RKO (cell line): ENCODE measurements around the gene ZNF732.
"Not testable (repeated sequence)": the region's sequence is repeated elsewhere in the genome, so short reads cannot be mapped to it uniquely, and the experiment has no call there.

Experiments
- DNase-seq: peaks from one replicate; pipeline ENCODE4 v3.0.0-alpha.2; 2016; ENCODE audit warnings: low spot score

ZNF732 gene

DNA sequence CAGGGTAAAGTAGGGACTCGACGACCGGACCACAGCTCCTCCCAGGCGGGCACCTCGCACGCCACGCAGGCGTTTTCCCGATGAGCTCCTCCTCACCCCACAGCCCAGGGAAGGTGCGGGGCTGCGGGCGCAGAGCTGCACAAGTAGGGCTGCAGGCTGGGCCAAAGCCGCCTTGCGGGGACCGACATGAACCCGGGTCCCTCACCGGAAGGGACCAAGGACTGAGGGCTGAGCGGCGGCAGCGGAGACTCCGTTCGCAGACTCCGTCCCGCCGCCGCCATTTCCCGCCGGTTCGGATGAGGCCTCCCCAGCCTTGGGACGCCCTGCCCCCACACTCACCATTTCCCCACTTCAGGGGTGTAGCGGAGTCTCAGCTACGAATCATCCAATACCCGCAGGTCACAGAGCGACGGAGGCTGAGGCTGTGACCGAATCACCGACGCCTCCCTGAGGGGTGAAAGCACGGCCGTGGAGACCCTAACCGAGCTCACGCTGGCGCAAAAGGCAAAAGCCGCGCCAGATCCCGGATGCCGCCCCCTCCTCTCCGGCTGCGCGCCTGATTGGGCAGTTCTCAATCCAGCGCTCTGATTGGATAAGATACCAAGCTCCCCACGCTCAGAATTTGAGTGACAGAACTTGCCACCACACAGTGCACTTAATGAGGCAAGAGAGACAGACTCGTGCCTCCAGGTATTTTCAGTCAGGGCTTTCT lies at the start of gene ZNF732:
Gene ZNF732, minus strand, starts transcription at position 506 of the 712 bp plus-strand sequence. Its CDS starts 164 bp downstream, at position 342.
- no peak for DNase-seq

DNA sequence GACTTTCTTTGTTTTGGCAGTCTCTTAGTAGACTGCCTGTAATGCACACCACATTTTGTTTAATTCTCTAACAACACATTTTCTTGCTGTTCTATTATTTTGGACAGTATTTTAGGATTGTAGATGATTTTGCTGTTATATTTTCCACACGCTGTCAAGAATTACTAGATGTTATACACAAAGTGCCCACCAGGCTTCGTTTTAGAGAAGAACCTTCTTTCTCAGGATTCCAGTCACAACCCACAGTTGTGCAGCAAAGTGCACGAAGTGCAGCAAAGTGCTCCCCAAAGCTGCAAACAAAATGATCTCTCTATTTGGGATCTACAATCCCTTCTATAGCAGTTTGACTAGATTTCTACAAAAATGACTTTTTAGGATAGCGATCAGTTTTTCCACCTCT lies 34.7 kb upstream of the ZNF732 start:
- peak; percentile 38 for DNase-seq

DNA sequence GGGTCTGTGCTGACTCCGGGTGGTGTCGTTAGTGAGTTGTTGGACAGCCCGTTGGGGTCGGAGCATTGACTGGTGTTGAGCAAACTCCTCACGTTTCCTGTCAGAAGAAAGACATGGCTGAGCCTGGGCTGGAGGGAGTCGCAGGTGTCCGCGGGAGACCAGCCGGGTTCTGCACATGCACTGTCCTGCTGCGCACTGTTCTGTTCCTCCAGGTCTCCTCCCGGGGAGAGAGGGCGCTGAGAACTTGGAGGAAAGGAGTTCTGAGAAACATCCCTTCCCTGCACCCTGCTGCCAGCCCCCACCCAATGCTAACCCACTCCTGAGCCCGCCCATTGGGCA lies 33.5 kb upstream of the ZNF732 start:
- DNase-seq = no peak

DNA sequence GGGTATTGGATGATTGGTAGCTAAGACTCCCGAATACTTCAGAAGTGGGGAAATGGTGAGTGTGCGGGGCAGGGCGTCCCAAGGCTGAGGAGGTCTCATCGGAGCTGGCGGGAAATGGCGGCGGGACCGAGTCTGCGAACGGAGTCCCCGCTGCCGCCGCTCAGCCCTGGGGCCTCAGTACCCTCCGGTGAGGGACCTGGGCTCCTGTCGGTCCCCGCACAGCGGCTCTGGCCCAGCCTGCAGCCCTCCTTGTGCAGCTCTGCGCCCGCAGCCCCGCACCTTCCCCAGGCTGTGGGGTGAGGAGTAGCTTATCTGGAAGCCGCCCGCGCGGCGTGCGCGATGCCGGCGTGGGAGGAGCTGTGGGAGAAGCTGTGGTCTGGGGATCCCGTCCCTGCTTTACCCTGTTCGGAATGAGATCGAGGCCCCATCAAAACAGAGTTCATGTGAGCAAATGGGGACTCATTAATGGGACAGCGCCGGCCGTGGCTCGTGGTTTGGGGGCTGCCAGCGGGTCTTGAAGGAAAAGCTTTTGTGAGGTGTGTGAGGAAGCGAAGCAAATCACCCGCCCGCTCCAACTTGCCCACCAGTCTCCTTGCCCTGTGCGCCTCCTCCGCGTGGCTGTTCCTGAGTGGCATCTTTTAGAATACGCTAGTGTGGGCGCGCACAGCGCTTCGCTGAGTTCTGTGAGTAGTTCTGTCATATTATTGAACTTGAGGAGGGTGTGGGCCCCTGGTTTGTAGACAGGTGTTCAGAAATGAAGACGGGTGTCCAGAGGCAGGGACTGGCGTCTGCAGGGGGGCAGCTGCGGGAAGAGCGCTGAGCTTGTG lies 32.9 kb upstream of the ZNF732 start:
- no peak for DNase-seq

DNA sequence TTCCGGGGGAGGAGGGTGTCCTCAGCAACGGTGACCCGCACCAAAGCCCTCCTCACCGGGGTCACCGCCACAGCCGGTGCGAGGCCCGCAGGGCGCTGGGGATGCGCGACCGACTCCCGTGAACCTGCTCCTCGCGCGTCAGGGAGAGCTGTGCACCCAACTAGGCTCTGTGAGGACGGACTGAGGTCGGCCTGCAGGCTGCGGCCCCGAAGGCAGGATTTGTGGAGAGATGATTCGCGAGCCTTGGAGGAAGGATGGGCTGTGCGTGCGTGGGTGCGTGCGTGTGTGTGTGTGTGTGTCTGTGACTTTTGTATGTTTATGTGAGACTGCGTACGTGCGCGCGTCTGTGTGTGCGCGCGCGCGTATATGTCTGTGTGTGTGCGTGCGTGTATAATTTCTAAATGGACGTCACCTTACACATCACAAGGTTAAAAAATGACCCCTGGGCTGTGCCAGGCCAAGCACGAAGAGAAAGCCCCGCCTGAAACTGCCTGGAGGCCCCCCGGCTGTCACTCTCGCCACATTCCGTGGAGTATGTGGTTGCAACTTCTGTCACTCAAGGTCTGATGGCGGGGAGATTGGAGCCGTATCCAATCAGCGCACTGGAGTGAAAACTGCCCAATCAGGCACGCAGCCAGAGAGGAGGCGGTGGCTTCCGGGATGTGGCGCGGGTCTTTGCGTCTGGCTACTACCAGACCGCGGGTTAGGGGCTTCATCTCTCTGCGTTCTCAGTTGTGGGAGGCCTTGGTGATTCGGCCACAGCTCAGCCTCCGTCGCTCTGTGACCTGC lies 32.1 kb upstream of the ZNF732 start, which contains the start of gene ZNF141:
Gene ZNF141, plus strand, starts transcription at position 672 of the 789 bp plus-strand sequence. CDS start 170 bp downstream, outside the sequence.
- DNase-seq = no peak

DNA sequence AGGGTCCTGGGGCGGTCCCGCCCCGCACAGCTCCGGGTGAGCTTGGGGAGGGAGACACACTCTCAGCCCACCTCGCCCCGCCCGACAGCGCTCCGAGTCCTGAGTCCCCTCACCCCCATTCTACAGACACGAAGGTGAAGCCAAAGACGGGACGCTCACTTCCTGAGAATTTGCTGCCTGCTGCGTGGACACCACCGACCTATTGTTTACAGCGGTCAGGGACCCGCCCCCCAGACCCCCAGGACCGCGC lies 31.5 kb upstream of the ZNF732 start:
- DNase-seq = no peak

DNA sequence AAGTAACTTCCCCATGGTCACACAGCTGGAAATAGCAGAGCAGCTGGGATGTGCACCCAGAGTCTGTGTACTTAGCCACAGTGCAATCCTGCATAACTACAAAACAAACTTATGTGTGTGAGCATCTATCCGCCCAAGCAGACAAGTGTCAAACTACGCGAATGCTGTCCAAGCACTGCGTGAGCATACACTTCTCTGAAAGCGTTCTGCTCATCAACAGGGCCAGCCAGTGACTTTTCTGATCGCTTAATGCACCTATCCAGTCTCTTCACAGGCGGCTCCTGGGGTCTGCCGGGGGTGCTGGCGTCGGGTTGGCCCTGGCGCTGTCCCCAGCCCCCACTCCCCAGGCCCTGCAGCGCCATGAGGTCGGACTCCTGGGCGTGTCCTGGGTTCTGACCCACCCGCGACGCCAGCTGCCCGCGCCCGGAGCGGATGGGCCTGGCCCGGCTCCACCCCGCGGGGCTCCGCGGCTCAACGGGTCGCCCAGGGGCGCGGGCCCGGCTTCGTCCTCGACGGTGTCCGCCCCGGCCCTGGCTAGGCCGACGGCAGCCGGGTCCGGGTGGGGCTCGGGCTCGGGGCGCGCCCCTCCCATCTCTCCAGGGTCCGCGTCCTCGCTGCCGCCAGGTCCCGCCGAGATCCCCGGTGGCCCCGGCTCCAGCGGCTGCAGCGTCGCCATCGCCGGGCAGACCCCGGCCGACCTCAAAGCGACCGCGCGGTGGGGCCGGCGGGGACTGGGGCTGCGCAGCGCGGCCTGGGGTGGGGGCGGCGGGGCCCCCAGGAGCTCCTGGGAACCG lies 31.0 kb upstream of the ZNF732 start:
- DNase-seq = no peak

DNA sequence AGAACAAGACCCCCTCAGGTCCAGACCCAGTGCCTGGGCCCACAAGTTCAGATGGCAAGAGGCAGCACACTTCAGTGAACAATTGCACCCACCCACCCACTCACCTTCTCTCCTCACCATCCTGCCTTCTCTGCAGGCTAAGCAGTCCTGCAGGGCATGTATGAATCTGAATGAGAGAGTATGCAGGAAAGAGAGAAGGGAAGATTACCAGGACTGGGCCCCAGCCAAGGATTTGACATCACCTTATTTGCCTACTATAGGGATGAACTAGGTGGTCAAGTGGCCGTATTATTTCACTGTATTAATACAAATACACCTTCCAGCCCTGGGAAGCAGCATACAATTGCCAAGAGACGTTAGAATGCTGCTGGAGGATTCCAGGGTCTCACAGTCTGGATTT lies 30.2 kb upstream of the ZNF732 start:
- DNase-seq = no peak

DNA sequence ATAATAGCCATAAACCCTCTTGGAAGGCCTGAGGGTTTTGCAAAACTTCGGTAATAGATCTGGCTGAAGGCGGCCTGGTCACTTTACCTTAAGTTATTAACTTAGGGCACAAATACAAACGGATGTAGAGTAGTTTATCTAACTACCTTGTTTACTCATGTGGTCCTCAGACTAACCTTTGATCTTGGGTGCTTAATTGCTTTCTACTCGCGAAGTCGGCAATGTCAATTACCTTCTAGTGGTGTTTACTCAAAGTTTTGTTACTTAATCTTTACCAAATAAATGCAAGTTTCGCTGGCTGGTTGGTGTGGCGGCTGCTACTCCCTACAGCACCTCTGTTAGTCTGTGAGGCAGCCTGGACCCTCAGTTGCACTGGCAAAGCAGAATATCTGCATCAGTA lies 23.5 kb upstream of the ZNF732 start:
- no peak for DNase-seq

DNA sequence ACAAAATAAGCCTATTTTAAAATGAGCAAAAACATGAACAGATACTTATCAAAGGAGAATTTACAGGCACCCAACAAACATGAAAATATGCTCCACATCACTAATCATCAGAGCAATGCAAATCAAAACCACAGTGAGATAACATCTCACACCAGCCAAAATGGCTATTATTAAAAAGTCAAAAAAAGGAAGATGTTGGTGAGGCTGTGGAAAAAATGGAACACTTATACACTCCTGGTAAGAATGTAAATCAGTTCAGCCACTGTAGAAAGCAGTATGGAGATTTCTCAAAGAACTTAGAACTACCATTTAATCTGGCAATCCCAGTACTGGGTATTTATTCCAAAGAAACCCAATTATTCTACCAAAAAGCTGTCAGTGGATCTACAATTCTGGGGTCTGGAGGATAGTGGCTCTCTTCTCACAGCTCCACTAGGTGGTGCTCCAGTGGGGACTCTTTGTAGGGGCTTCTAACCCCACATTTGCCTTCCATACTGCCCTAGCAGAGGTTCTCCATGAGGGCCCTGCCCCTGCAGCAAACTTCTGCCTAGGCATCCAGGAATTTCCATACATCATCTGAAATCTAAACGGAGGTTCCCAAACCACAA lies 9.1 kb upstream of the ZNF732 start:
- DNase-seq = no peak

DNA sequence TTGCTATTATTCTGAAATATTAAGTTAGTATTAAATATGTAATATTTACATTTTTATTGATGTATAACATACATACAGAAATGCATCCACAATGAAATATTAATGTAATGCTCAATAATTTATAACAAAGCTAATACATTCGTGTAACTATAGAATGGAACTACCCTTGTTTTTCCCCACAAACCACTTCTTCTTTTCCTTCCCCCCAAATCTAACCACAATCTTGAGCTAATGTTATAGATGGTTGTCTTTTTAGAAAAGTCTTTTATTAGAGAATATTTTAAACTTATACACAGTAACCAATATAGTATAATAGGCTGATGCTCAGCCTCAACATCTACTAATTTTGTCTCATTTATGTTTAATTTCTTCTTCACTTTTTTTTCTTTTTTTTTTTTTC lies 4.5 kb upstream of the ZNF732 start:
- no peak for DNase-seq

DNA sequence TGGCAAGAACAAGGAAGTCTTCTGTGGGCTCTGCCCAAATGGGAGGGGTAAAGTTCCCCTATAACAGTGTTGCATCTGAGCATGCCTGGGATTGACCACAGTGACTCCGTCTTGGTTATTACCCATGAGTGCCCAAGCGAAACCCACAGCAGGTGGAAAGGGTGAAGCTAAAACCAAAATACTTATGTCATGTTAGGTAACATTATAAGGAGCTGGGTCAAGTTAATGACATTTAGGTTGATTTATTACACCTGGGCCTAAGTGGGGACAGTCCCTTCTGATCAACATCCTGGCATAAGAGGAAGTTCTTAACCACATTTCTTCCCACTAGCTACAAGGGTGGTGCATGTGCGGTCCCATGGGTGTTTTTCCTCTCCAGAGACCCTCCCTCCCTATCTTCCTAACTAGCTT lies 1.3 kb upstream of the ZNF732 start:
- DNase-seq = no peak

DNA sequence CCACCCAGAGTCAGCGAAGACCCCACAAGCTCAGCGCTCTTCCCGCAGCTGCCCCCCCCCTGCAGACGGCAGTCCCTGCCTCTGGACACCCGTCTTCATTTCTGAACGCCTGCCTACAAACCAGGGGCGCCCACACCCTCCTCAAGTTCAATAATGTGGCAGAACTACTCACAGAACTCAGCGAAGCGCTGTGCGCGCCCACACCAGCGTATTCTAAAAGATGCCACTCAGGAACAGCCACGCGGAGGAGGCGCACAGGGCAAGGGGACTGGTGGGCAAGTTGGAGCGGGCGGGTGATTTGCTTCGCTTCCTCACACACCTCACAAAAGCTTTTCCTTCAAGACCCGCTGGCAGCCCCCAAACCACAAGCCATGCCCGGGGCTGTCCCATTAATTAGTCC lies 758 bp downstream of the ZNF732 start:
- not testable (repeated sequence) for DNase-seq

DNA sequence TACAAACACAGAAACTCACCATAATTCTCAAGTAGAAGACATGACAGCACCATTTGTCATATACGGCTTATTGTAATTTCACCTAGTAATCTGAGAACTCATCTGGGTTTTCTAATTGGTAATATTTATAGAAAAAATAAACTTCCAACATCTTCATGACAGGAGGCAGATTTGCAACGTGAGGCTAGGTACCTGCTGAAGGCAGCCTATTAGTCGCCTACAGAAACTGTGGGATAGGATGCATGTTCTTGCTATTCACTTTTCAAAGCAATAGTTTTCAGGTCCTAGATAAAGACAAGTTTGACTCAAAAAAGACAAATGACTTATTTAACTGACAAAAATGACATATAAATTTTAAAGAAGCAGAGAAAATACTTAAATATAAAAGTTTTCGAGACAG lies 2.9 kb downstream of the ZNF732 start:
- no peak for DNase-seq

DNA sequence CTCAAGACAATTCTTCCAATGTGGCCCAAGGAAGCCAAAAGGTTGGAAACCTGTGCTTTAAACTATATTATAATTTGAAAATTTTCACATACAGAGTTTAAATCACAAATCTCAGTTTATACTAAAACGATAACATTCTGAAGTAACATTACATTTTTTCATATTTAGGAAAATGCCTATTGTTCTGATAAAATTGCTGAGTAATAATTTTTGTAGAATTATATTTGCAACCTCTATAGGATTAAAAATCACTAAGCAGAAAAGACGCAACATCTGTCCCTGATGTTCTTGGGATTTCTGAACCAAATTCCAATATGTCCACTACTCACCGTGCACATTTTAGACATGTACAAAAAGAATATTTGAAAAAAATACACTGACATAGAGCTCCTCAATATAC lies 10.5 kb downstream of the ZNF732 start:
- no peak for DNase-seq

DNA sequence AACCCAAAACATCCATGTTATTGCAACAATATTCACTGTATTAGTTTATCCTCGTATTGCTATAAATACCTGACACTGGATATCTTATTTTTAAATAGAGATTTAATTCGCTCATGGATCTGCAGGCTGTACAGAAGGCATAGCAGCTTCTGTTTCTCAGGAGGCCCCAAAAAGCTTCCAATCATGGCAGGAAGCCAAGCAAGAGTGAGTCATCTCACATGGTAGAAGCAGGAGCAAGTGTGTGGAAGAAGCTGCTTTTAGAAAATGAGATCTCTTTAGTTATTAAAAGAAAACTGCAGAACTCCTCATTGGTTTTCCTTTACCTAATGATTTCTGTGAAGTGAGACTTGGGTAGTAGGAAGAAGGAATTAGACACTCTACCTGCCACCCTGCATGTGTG lies 16.4 kb downstream of the ZNF732 start:
- DNase-seq = peak; percentile 72

DNA sequence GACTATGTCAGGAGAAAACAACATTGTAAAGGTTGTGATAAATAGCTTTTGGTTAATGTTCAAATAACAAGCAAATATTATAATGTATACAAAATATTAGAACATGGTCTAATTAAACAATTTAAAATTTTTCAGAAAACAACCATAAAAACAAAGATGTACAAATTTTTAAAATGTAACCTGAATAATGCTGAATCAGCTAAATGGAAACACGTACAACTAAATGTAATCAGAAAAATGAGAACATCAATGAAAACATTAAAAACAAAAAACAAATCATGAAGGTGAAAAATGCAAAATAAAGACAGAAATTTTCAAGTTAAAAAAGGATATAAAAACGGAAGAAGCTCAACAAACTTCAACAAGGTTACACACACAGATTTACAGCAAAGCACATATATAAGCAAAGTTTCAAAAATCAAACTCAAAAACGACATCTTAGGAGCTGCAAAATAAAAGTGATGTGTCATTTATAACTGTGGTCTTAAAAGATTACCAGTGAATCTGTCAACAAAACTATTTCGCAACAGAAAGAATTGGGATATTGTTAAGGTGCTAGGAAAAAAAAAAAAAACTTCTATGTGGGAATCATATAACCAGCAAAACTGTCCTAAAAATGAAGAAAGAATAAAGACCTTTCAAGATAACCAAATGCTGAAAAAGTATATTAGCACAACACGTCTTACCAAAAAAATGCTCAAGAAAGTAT lies 31.8 kb downstream of the ZNF732 start:
- DNase-seq = no peak

DNA sequence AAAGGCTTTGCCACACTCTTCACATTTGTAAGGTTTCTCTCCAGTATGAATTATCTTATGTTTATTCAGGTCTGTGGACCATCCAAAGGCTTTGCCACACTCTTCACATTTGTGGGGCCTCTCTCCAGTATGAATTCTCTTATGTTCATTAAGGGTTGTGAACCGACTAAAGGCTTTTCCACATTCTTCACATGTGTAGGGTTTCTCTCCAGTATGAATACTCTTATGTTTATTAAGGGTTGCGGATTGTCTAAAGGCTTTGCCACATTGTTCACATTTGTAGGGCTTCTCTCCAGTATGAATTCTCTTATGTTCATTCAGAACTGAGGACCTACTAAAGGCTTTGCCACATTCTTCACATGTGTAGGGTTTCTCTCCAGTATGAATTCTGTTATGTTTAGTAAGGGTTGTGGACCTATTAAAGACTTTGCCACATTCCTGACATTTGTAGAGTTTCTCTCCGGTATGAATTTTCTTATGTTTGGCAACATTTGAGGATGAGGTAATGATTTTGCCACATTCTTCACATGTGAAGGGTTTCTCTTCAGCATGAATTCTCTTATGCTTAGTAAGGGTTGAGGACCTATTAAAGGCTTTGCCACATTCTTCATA lies 33.7 kb downstream of the ZNF732 start:
- DNase-seq = no peak

DNA sequence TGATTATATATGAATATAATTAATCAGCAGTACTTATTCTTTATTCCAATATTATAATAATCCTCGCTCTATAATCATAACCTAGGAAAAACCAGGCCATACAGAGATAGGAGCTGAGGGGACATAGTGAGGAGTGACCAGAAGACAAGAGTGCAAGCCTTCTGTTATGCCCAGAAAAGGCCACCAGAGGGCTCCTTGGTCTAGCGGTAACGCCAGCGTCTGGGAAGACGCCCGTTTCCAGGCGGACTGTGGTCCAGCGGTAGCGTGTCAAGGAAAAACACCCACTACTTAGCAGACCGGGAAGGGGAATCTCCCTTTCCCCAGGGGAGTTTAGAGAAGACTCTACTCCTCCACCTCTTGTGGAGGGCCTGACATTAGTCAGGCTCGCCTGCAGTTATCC lies 46.0 kb downstream of the ZNF732 start:
- DNase-seq = peak; percentile 64

DNA sequence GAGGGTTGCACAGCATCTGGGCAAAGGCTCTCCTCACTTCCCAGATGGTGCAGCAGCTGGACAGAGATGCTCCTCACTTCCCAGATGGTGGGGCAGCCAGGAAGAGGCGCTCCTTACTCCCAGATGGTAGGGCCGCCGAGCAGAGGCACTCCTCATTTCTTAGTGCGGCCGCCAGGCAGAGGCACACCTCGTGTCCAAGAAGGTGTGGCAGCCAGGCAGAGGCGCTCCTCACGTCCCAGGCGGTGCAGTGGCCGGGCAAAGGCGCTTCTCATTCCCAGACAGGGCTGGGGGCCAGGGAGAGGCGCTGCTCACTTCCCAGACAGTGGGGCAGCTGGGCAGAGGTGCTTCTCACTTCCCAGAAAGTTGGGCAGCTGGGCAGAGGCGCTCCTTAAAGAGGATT lies 48.8 kb downstream of the ZNF732 start:
- DNase-seq = no peak
